GM12873 (cell line): ENCODE data around the gene FAM76B.

Source experiments
- TF ChIP-seq, protein P1 (sequence below): IDR thresholded peaks from 2 replicates; pipeline ENCODE4 v1.5.1; 2012; ENCODE audit warnings: low read depth, mild to moderate bottlenecking, moderate library complexity, low read length, control low read depth; ENCODE audit not compliant: insufficient read depth; ENCODE audit errors: missing control alignments

The FAM76B gene

GRCh38 chr11:95728094-95728493 is 61.5 kb downstream of the FAM76B start:
- TF ChIP-seq, protein P1, sequence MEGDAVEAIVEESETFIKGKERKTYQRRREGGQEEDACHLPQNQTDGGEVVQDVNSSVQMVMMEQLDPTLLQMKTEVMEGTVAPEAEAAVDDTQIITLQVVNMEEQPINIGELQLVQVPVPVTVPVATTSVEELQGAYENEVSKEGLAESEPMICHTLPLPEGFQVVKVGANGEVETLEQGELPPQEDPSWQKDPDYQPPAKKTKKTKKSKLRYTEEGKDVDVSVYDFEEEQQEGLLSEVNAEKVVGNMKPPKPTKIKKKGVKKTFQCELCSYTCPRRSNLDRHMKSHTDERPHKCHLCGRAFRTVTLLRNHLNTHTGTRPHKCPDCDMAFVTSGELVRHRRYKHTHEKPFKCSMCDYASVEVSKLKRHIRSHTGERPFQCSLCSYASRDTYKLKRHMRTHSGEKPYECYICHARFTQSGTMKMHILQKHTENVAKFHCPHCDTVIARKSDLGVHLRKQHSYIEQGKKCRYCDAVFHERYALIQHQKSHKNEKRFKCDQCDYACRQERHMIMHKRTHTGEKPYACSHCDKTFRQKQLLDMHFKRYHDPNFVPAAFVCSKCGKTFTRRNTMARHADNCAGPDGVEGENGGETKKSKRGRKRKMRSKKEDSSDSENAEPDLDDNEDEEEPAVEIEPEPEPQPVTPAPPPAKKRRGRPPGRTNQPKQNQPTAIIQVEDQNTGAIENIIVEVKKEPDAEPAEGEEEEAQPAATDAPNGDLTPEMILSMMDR, result no peak

- TF ChIP-seq, protein P1, result no peak
These were observed 62.0 kb downstream of the FAM76B start for GRCh38 chr11:95727620-95728019.

DNA sequence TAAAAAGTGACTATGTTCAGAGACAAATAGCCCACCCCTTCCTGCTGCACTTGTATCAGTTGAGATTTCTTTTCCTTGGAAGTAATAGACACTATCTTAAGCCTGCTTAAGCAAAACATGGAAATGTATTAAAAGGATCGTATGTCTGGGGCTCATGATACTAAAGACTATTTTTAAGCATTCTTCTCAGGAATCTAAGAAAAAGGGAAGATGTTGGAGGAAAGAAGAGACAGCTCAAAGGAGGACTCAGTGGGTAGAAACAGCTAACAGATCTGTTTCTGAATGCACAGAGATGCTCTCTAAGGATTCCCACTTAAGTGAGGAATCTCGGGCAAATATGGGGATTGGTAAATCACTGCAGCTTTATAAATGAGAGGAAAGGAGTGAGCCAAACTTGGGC is 62.5 kb downstream of the FAM76B start:
- TF ChIP-seq, protein P1, result no peak

DNA sequence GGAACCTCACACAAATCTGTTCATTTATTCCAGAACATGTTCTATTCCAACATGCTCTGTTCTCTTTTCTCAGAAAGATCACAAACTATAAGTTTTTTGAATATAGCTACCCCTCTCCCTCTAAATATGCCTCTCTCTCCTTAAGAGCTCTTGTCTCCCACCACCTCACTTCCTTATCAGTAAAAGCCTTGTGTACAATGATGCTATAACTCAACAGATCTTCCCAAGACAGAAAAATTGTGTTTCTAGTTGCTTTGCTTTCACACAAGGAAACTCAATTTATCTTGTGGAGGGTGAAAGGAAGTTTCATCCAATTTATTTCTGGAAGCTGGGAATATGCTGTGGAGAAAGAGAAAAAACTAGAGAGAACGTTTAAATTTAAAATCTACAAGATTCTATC is 64.4 kb downstream of the FAM76B start:
- TF ChIP-seq, protein P1, result no peak

GRCh38 chr11:95723361-95723942 is 66.1 kb downstream of the FAM76B start:
- TF ChIP-seq, protein P1, result no peak

DNA sequence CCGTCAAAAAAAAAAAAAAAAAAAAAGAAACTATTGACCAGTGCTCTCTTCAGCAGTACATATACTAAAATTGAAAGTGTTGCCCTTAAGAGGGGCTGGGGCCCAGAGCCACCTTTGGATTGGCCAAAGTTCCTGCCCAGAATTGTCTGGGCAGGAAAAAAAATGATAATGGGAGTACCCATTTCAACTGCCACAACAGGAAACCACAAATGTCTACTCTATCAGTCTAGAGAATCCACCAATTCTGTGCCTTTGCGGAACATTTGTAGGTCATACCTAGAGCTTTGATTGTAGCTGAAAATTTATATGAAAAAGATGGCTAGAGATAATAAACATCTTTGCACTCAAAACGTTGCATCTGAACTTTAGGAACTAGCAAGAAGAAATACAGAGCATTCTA is 69.4 kb downstream of the FAM76B start:
- TF ChIP-seq, protein P1, result no peak
